Caco-2 (cell line): Measurements from ENCODE around the gene YTHDC2. TPM values are rescaled to one million over a fixed set of nuclear protein-coding genes. Genes with fewer than 3 reads are reported as not detected.

Experiments used
- BruUV-seq: library from RNA; stranded (reverse); fragments of 400-500 nt; replicated peaks from 2 replicates; lab custom pipeline; 2021; lab: Mats Ljungman, UMichigan
- CTCF ChIA-PET: fragments of 300-600 bp; sonication (Branson Sonifier 250); formaldehyde crosslinking; loops from one replicate; lab custom pipeline; 2022; ENCODE audit warnings: antibody characterized with exemption; lab: Charles Lee
- POLR2A ChIA-PET: fragments of 300-600 bp; sonication (Branson Sonifier 250); formaldehyde crosslinking; loops from one replicate; lab custom pipeline; 2022; ENCODE audit warnings: antibody characterized with exemption; lab: Charles Lee
- DNase-seq, 2 experiments: peaks; one replicate each; pipeline versions ENCODE4 v3.0.0 to v3.0.0-alpha.2; 2020 to 2022
- H3K27me3 ChIP-seq: replicated peaks from 2 replicates; pipeline ENCODE4 v1.6.0; 2011; ENCODE audit warnings: low read length; ENCODE audit not compliant: control insufficient read depth, insufficient read depth
- H3K36me3 ChIP-seq: 2 replicates; pipeline ENCODE4 v1.5.1; 2011; ENCODE audit warnings: low read length; ENCODE audit not compliant: control insufficient read depth, insufficient read depth
- H3K4me1 ChIP-seq: fragments of 250-450 bp; sonication (Bioruptor Pico); 2 replicates; pipeline ENCODE4 v1.5.1; 2020; ENCODE audit warnings: mild to moderate bottlenecking
- H3K4me3 ChIP-seq: 2 replicates; pipeline ENCODE4 v1.5.1; 2011; ENCODE audit warnings: low read depth, mild to moderate bottlenecking, control low read depth, low read length
- H3K9me3 ChIP-seq: fragments of 250-450 bp; sonication (Bioruptor Pico); 2 replicates; pipeline ENCODE4 v1.5.1; 2020; ENCODE audit warnings: mild to moderate bottlenecking, moderate library complexity
- H3K27ac Mint-ChIP-seq: one replicate; pipeline ENCODE4 v1.8.0; 2022; ENCODE audit warnings: mixed read lengths; ENCODE audit not compliant: unreplicated experiment
- H3K27me3 Mint-ChIP-seq: one replicate; pipeline ENCODE4 v1.8.0; 2022; ENCODE audit warnings: mixed read lengths; ENCODE audit not compliant: insufficient read depth, unreplicated experiment
- H3K36me3 Mint-ChIP-seq: one replicate; pipeline ENCODE4 v1.8.0; 2022; ENCODE audit warnings: mild to moderate bottlenecking, mixed read lengths; ENCODE audit not compliant: insufficient read depth, unreplicated experiment
- H3K4me1 Mint-ChIP-seq: one replicate; pipeline ENCODE4 v1.8.0; 2022; ENCODE audit warnings: low read depth, mixed read lengths; ENCODE audit not compliant: unreplicated experiment
- H3K4me3 Mint-ChIP-seq: one replicate; pipeline ENCODE4 v1.8.0; 2022; ENCODE audit warnings: mild to moderate bottlenecking, moderate library complexity, mixed read lengths; ENCODE audit not compliant: unreplicated experiment
- H3K9me3 Mint-ChIP-seq: one replicate; pipeline ENCODE4 v1.8.0; 2022; ENCODE audit warnings: mixed read lengths; ENCODE audit not compliant: unreplicated experiment
- CTCF ChIP-seq, 2 experiments: fragments of 200-600 bp in 1 of 2; IDR thresholded peaks; 1 replicate in 1 of 2; 2 replicates in 1 of 2; pipeline versions ENCODE4 v1.5.1 to v1.8.0; 2011 to 2022; ENCODE audit warnings: antibody characterized with exemption in 1 of 2, control low read depth in 1 of 2, inconsistent platforms in 1 of 2, low read depth in 1 of 2, low read length in 1 of 2, mild to moderate bottlenecking in 1 of 2, moderate library complexity in 1 of 2; ENCODE audit not compliant: insufficient read depth in 1 of 2, severe bottlenecking in 1 of 2, unreplicated experiment in 1 of 2
- intact Hi-C: fragments of 100-400 bp; cut with micrococcal nuclease; formaldehyde crosslinking; loops from one replicate; pipeline ENCODE4 v1.10.0; 2022; ENCODE audit not compliant: unreplicated experiment
- total RNA-seq: library from RNA; stranded (reverse); gene quantifications from 2 replicates; pipeline ENCODE4 v1.2.3, GENCODE V29; 2022

Gene YTHDC2
- total RNA-seq, 1 experiment from 2014 or later = 16.9 TPM

GRCh38 chr5:113527746-113528145 lies 14.3 kb downstream of the YTHDC2 start:
- no TSS peak for BruUV-seq
- peaks cover 15% of the 10 kb centered on the region for H3K9me3 Mint-ChIP-seq
- intact Hi-C loops = no loop called here
- H3K36me3 ChIP-seq = no peaks in the 10 kb centered on the region
- H3K9me3 ChIP-seq = peaks cover 16% of the 10 kb centered on the region
- POLR2A ChIA-PET = no interaction called here
- CTCF ChIA-PET = no interaction called here
- H3K27ac Mint-ChIP-seq = no peak overlapping the region
- H3K27me3 ChIP-seq = no peaks in the 10 kb centered on the region
- H3K4me1 Mint-ChIP-seq = no peaks in the 10 kb centered on the region
- H3K36me3 Mint-ChIP-seq = peaks cover 12% of the 10 kb centered on the region
- no peak for TF ChIP-seq CTCF (IDR thresholded peaks at IDR 0.05; ENCODE audit: insufficient read depth in 1 of 2, low read depth in 1 of 2, low read length in 1 of 2, severe bottlenecking in 1 of 2, unreplicated experiment in 1 of 2)
- H3K4me3 ChIP-seq = no peak overlapping the region
- no peak overlapping the region for H3K4me3 Mint-ChIP-seq
- DNase-seq = no peak
- no peaks in the 10 kb centered on the region for H3K27me3 Mint-ChIP-seq
- no peaks in the 10 kb centered on the region for H3K4me1 ChIP-seq

- ChIA-PET POLR2A (no interaction called here), CTCF (no interaction called here)
- peaks cover 16% of the 10 kb centered on the region for H3K9me3 ChIP-seq
- no peaks in the 10 kb centered on the region for H3K4me1 ChIP-seq
- H3K27me3 Mint-ChIP-seq = no peaks in the 10 kb centered on the region
- no peak for TF ChIP-seq CTCF (IDR thresholded peaks at IDR 0.05; ENCODE audit: insufficient read depth in 1 of 2, low read depth in 1 of 2, low read length in 1 of 2, severe bottlenecking in 1 of 2, unreplicated experiment in 1 of 2)
- DNase-seq = no peak
- intact Hi-C loops = no loop called here
- no TSS peak for BruUV-seq
- H3K36me3 ChIP-seq = no peaks in the 10 kb centered on the region
- H3K4me1 Mint-ChIP-seq = no peaks in the 10 kb centered on the region
- peaks cover 15% of the 10 kb centered on the region for H3K9me3 Mint-ChIP-seq
- H3K4me3 ChIP-seq = no peak overlapping the region
- H3K27me3 ChIP-seq = no peaks in the 10 kb centered on the region
- H3K4me3 Mint-ChIP-seq = no peak overlapping the region
- H3K27ac Mint-ChIP-seq = no peak overlapping the region
- peaks cover 20% of the 10 kb centered on the region for H3K36me3 Mint-ChIP-seq
Measured at GRCh38 chr5:113531481-113532159, 18.1 kb downstream of the YTHDC2 start.

GRCh38 chr5:113538313-113538712 lies 24.8 kb downstream of the YTHDC2 start:
- Histone ChIP-seq H3K27me3 (no peaks in the 10 kb centered on the region), H3K4me1 (no peaks in the 10 kb centered on the region), H3K4me3 (no peak overlapping the region), H3K9me3 (no peaks in the 10 kb centered on the region), H3K36me3 (no peaks in the 10 kb centered on the region)
- Mint-ChIP-seq H3K36me3 (peaks cover 7% of the 10 kb centered on the region), H3K27ac (no peak overlapping the region), H3K4me3 (no peak overlapping the region), H3K4me1 (no peaks in the 10 kb centered on the region), H3K9me3 (no peaks in the 10 kb centered on the region), H3K27me3 (no peaks in the 10 kb centered on the region)
- intact Hi-C loops = no loop called here
- TF ChIP-seq CTCF (IDR thresholded peaks at IDR 0.05; ENCODE audit: insufficient read depth in 1 of 2, low read depth in 1 of 2, low read length in 1 of 2, severe bottlenecking in 1 of 2, unreplicated experiment in 1 of 2) = no peak
- no TSS peak for BruUV-seq
- CTCF ChIA-PET = no interaction called here
- no peak for DNase-seq
- POLR2A ChIA-PET = no interaction called here
